Uterus (tissue), 2 donors: ENCODE measurements around the gene PTPRM.

Source experiments
- CTCF ChIP-seq, 4 experiments: fragments of 200-600 bp in 2 of 4; fragments of 450-650 bp in 2 of 4; sonication (generic) in 2 of 4; IDR thresholded peaks; one replicate each; pipeline ENCODE4 v1.5.1; 2016 to 2019; ENCODE audit warnings: antibody characterized with exemption in 4 of 4, mild to moderate bottlenecking in 2 of 4, moderate library complexity in 1 of 4
- POLR2A ChIP-seq, 2 donors: fragments of 450-650 bp; IDR thresholded peaks; one replicate each; pipeline ENCODE4 v1.6.1; 2016; ENCODE audit warnings: antibody characterized with exemption in 2 of 2, mild to moderate bottlenecking in 1 of 2, moderate library complexity in 1 of 2

GRCh38 chr18:7742224-7742623 is 175.1 kb downstream of the PTPRM start:
- TF ChIP-seq CTCF (IDR thresholded peaks at IDR 0.05): no peak
- no peak for TF ChIP-seq POLR2A (IDR thresholded peaks at IDR 0.05)
